ENCODE data around the gene ANKRD44. TPM values are rescaled to one million over a fixed set of nuclear protein-coding genes. Genes with fewer than 3 reads are reported as not detected.

Gene ANKRD44
- polyA plus RNA-seq, 1 experiment, result 14.7 TPM

GRCh38 chr2:197232010-197232409 is 78.6 kb downstream of the ANKRD44 start:
- Histone ChIP-seq H3K27ac (ENCODE audit: low read depth, low read length) (no peak overlapping the region), H3K9me3 (ENCODE audit: control insufficient read depth, insufficient read depth, low read length) (no peaks in the 10 kb centered on the region), H3K4me3 (ENCODE audit: low read depth, low read length) (no peak overlapping the region), H3K27me3 (ENCODE audit: control insufficient read depth, insufficient read depth, low read length) (no peaks in the 10 kb centered on the region)
- CTCF ChIA-PET, result interaction anchor here (1.5 kb wide), 1 partner anchor 9 kb away, joined by 5 read pairs; no protein-coding TSS in a partner anchor
- TF ChIP-seq, protein P1, sequence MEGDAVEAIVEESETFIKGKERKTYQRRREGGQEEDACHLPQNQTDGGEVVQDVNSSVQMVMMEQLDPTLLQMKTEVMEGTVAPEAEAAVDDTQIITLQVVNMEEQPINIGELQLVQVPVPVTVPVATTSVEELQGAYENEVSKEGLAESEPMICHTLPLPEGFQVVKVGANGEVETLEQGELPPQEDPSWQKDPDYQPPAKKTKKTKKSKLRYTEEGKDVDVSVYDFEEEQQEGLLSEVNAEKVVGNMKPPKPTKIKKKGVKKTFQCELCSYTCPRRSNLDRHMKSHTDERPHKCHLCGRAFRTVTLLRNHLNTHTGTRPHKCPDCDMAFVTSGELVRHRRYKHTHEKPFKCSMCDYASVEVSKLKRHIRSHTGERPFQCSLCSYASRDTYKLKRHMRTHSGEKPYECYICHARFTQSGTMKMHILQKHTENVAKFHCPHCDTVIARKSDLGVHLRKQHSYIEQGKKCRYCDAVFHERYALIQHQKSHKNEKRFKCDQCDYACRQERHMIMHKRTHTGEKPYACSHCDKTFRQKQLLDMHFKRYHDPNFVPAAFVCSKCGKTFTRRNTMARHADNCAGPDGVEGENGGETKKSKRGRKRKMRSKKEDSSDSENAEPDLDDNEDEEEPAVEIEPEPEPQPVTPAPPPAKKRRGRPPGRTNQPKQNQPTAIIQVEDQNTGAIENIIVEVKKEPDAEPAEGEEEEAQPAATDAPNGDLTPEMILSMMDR (IDR thresholded peaks at IDR 0.05; ENCODE audit: low read depth, low read length), result no peak
- DNase-seq (ENCODE audit: low read depth, low spot score), result no peak
- POLR2A ChIA-PET, result no interaction called here

DNA sequence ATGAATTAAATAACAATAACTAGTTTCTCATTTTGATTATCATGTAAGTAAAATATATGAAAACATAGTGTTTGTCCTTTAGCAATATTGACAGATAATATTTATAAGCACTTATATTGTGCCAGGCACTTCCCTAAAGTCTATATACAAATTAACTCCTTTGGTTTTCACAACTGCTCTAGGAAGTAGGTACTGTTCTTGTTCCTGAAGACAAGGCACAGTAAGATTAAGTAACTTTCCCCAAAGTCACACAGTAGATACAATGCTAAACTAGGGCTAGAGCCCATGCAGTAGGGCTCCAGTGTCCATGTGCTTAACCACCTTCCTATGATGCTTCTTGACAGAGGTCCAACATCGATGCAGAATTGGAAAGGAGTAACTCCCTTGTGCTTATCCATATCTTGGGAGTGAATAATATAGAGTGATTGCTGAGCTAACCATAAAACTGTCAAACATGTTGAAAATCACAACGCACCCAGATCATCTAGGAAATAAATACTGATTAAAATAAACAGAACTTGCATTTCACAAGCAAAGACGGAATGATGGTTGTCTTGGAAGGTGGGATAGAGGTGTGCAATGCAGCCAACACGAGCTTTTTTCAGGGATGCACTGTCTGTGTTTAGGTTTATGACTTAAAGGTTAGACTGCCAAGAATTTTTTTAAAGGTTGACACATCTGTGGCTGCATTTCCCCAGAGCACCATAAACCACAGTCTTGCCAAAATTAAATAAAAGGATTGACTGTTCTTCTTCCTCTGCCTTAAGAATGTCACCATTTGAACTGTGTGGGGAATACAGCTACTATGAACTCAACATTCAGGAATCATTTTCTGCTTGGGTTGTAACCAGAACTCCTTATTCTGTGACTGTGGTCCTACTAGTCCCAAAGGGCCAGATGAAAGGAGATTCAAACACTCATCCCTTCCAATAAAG is 80.8 kb downstream of the ANKRD44 start:
- peak; percentile 48 for DNase-seq (ENCODE audit: low read depth, low spot score)
- H3K9me3 ChIP-seq (ENCODE audit: control insufficient read depth, insufficient read depth, low read length), result no peaks in the 10 kb centered on the region
- ChIA-PET CTCF (interaction anchor here (0.9 kb wide), 1 partner anchor 38 kb away, joined by 4 read pairs; no protein-coding TSS in a partner anchor), POLR2A (interaction anchor here (0.6 to 0.9 kb wide), 2 partner anchors 11 to 34 kb away, joined by 3 to 6 read pairs; no protein-coding TSS in a partner anchor)
- H3K27me3 ChIP-seq (ENCODE audit: control insufficient read depth, insufficient read depth, low read length), result no peaks in the 10 kb centered on the region
- TF ChIP-seq, protein P1 (IDR thresholded peaks at IDR 0.05; ENCODE audit: low read depth, low read length), result no peak
- H3K4me3 ChIP-seq (ENCODE audit: low read depth, low read length), result no peak overlapping the region
- H3K27ac ChIP-seq (ENCODE audit: low read depth, low read length), result no peak overlapping the region

GRCh38 chr2:197223451-197223850 is 87.1 kb downstream of the ANKRD44 start:
- Histone ChIP-seq H3K27ac (ENCODE audit: low read depth, low read length) (no peak overlapping the region), H3K27me3 (ENCODE audit: control insufficient read depth, insufficient read depth, low read length) (no peaks in the 10 kb centered on the region), H3K9me3 (ENCODE audit: control insufficient read depth, insufficient read depth, low read length) (no peaks in the 10 kb centered on the region), H3K4me3 (ENCODE audit: low read depth, low read length) (no peak overlapping the region)
- POLR2A ChIA-PET, result no interaction called here
- TF ChIP-seq, protein P1 (IDR thresholded peaks at IDR 0.05; ENCODE audit: low read depth, low read length), result no peak
- no peak for DNase-seq (ENCODE audit: low read depth, low spot score)
- CTCF ChIA-PET, result interaction anchor here (0.7 kb wide), 1 partner anchor 32 kb away, joined by 3 read pairs; no protein-coding TSS in a partner anchor

GRCh38 chr2:197219636-197220035 is 90.9 kb downstream of the ANKRD44 start:
- DNase-seq (ENCODE audit: low read depth, low spot score), result no peak
- Histone ChIP-seq H3K9me3 (ENCODE audit: control insufficient read depth, insufficient read depth, low read length) (no peaks in the 10 kb centered on the region), H3K27ac (ENCODE audit: low read depth, low read length) (no peak overlapping the region), H3K27me3 (ENCODE audit: control insufficient read depth, insufficient read depth, low read length) (no peaks in the 10 kb centered on the region), H3K4me3 (ENCODE audit: low read depth, low read length) (no peak overlapping the region)
- CTCF ChIA-PET, result interaction anchor here (1.2 kb wide), 1 partner anchor 29 kb away, joined by 6 read pairs; no protein-coding TSS in a partner anchor
- POLR2A ChIA-PET, result no interaction called here
- TF ChIP-seq, protein P1 (IDR thresholded peaks at IDR 0.05; ENCODE audit: low read depth, low read length), result no peak

GRCh38 chr2:197217541-197217940 is 93.0 kb downstream of the ANKRD44 start:
- TF ChIP-seq, protein P1 (IDR thresholded peaks at IDR 0.05; ENCODE audit: low read depth, low read length), result no peak
- Histone ChIP-seq H3K27ac (ENCODE audit: low read depth, low read length) (no peak overlapping the region), H3K4me3 (ENCODE audit: low read depth, low read length) (no peak overlapping the region), H3K27me3 (ENCODE audit: control insufficient read depth, insufficient read depth, low read length) (no peaks in the 10 kb centered on the region), H3K9me3 (ENCODE audit: control insufficient read depth, insufficient read depth, low read length) (no peaks in the 10 kb centered on the region)
- ChIA-PET POLR2A (no interaction called here), CTCF (interaction anchor here (1.0 kb wide), 1 partner anchor 104 kb away, joined by 4 read pairs; no protein-coding TSS in a partner anchor)
- no peak for DNase-seq (ENCODE audit: low read depth, low spot score)

Measured in AG04450 (cell line).